NCI-H2171 treated with DMSO at 0.1 percent for 48 hours (cell line): Measurements from ENCODE around the gene MS4A12.
"Not testable (repeated sequence)": the region's sequence is repeated elsewhere in the genome, so short reads cannot be mapped to it uniquely, and the experiment has no call there.

Source experiments
- DNase-seq: peaks from one replicate; lab custom pipeline; 2025; lab: John Stamatoyannopoulos, UW

The MS4A12 gene

GRCh38 chr11:60492488-60493009, at the start of gene MS4A12:
MS4A12 (plus strand) TSS chr11:60492778; CDS start chr11:60497319, 4,541 bp downstream.
- no peak for DNase-seq

- no peak for DNase-seq
Measured at GRCh38 chr11:60447070-60447469, 45.5 kb upstream of the MS4A12 start.

GRCh38 chr11:60447846-60448245, 44.7 kb upstream of the MS4A12 start:
- DNase-seq, result no peak

GRCh38 chr11:60451185-60451584, 41.4 kb upstream of the MS4A12 start:
- not testable (repeated sequence) for DNase-seq

GRCh38 chr11:60454212-60454611, 38.4 kb upstream of the MS4A12 start:
- DNase-seq, result no peak

- no peak for DNase-seq
Measured at GRCh38 chr11:60455531-60456042, 37.0 kb upstream of the MS4A12 start, which contains the start of gene MS4A1. MS4A1 (plus strand) TSS chr11:60455847; CDS start chr11:60462375, 6,528 bp downstream.

- no peak for DNase-seq
Measured at GRCh38 chr11:60457576-60457975, 35.0 kb upstream of the MS4A12 start.

GRCh38 chr11:60459345-60459744, 33.2 kb upstream of the MS4A12 start:
- DNase-seq, result no peak

- no peak for DNase-seq
Measured at GRCh38 chr11:60468829-60469228, 23.7 kb upstream of the MS4A12 start.

GRCh38 chr11:60469723-60470122, 22.9 kb upstream of the MS4A12 start:
- DNase-seq, result no peak

GRCh38 chr11:60477035-60477445, 15.5 kb upstream of the MS4A12 start:
- DNase-seq, result no peak

GRCh38 chr11:60482361-60482760, 10.2 kb upstream of the MS4A12 start:
- no peak for DNase-seq

- peak; percentile 43 for DNase-seq
Measured at GRCh38 chr11:60485987-60486386, 6.6 kb upstream of the MS4A12 start.

GRCh38 chr11:60493454-60493853, 876 bp downstream of the MS4A12 start:
- DNase-seq, result no peak

- DNase-seq, result no peak
Measured at GRCh38 chr11:60498399-60498798, 5.8 kb downstream of the MS4A12 start.

- no peak for DNase-seq
Measured at GRCh38 chr11:60498853-60499252, 6.3 kb downstream of the MS4A12 start.

GRCh38 chr11:60500276-60500910, 7.8 kb downstream of the MS4A12 start:
- no peak for DNase-seq

GRCh38 chr11:60502221-60502775, 9.7 kb downstream of the MS4A12 start:
- DNase-seq, result no peak

GRCh38 chr11:60504219-60504905, 11.8 kb downstream of the MS4A12 start:
- DNase-seq, result no peak

- not testable (repeated sequence) for DNase-seq
Measured at GRCh38 chr11:60509609-60510008, 17.0 kb downstream of the MS4A12 start.

- not testable (repeated sequence) for DNase-seq
Measured at GRCh38 chr11:60510209-60510608, 17.6 kb downstream of the MS4A12 start.

- DNase-seq, result peak; percentile 54
Measured at GRCh38 chr11:60511393-60511792, 18.8 kb downstream of the MS4A12 start.
